CMK (cell line): ENCODE results near the gene BCAS1.

ENCODE experiments used
- DNase-seq: peaks from one replicate; pipeline ENCODE4 v3.0.0-alpha.2; 2010; ENCODE audit warnings: low read depth

Gene BCAS1

DNA sequence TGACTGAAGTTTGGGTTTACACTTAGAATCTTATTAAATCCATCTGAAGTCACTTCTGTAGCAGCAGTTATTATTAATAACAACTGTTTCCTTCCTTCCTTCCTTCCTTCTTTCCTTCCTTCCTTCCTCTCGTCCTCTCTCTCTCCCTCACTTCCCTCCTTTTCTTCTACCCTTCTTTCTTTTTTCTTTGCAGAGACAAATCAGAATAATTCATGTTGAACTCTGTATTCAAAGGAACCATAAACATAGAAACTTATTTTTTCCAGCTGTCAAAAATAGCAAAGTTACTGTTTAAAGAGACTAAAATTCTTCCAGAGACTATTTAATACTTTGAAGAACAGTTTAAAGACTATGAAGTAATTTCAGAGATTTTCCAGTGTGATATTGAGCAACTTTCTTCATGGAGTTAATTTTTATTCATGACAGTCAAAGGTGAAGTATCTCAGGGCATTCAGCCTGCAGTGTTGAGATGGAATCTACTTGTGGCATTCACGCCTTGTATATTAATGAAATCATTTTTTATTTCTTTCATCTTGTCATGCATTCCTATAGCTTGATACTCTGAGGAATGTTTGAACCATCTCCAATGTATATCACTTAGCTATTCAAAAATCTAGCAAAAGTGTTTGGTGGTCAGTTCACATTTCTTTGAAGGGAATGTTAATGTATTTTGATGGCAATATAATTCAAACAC, 109.7 kb downstream of the BCAS1 start:
- no peak for DNase-seq

DNA sequence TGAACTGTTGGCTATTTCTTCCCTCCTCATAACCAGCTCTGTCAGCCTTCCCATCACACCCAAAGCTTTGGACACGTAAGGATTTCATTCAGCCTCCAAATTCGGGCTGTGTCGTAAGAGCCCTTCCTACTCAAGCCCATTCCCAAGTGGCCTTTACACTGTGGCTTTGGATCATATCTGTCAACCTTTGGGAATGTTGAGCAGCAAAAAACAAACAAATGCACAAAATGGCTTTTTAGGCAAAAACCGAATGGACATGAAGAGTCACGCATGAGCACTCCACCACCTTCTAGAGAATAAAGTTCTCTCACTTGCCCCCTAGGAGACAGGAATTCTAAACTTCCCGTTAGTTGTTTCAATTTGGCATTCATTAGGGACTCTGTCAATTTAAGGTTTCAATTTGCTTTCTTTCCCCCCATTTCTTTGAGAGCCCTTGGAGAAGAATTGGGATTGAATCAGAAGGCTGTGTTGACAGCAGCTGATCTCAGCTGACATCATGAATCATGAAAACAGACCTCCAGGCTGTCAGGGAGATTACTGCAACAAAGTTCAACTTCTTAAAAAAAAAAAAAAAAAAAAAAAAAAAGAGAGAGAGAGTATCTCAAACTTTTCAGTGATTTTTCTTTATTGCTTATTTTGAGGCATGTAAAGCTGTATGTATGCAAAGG, 110.3 kb downstream of the BCAS1 start:
- no peak for DNase-seq

DNA sequence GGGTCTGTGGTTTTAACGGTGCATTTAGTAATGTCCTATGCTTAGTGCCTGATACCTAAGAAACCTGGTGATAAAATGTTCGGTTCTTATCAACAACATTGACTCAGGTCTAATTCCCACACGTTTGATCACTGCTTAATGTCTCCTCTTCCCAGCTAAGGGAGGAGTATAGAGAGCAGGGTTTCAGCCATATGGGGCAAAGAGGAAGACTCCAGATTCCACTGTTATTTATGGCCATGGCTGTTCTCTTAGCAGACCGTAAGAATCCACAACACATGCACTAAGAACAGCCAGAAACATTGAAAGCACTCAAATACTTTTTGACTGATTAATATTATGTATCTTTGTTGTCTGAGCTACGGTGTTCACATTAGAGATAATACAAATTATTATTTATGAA, 112.1 kb downstream of the BCAS1 start:
- no peak for DNase-seq

DNA sequence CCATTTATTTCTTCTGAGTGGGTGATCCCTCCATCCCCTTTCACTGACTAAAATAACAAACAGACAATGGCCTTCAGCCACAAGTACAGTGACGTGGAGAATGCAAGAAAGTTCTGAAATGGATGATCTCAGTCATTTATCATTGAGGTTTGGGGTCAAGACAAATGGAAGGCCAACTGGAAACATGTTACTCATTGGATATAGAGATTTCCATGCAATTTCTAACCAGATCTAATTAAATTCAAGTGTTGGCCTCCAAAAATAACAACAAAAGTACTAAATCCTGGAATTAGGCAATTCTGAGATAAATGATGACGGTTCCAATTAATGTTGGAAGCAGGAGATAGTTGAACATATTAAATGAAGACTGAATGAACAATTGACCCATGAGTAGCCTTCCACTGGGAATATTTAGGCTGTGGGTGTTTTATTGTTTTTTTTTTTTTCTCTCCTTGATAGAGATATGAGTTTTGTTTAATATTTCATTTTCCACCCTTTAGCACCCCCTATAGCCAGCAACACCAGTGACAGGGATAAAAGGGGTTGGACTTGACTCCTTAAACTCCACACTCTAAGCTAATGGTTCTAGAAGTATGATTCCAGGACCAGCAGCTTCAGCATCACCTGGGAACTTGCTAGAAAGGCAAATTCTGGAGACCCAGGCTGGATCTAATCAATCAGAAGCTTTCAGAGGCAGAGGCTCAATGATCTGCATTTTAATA, 112.8 kb downstream of the BCAS1 start:
- DNase-seq: no peak

DNA sequence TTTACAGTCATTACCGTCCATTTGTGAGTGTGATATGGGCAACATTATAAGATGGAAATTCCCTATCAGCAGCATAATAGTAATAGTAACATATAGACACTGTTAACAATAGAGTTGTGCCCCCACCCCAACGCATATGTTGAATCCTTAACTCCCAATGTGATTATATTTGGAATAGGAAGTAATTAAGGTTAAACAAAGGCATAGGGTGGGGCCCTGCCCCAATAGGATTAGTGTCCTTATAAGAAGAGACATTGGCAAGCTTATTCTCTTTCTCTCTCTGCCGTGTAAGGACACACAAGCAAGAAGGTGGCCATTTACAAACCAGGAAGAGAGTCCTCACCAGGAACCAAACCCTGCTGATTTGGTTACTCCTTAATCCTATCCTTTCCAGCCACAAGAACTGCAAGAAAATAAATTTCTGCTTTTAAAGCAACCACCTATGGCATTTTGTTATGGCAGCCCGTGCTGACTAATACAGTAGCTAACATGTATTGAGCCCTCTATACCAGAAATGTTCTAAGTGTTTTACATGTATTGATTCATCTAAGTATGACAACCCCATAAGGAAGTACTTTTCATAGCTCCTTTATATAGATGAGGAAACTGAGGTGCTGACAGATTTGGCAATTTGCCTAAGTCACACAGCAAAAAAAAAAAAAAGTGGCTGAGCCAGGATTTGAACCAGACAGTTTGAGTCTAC, 114.2 kb downstream of the BCAS1 start:
- DNase-seq: no peak

DNA sequence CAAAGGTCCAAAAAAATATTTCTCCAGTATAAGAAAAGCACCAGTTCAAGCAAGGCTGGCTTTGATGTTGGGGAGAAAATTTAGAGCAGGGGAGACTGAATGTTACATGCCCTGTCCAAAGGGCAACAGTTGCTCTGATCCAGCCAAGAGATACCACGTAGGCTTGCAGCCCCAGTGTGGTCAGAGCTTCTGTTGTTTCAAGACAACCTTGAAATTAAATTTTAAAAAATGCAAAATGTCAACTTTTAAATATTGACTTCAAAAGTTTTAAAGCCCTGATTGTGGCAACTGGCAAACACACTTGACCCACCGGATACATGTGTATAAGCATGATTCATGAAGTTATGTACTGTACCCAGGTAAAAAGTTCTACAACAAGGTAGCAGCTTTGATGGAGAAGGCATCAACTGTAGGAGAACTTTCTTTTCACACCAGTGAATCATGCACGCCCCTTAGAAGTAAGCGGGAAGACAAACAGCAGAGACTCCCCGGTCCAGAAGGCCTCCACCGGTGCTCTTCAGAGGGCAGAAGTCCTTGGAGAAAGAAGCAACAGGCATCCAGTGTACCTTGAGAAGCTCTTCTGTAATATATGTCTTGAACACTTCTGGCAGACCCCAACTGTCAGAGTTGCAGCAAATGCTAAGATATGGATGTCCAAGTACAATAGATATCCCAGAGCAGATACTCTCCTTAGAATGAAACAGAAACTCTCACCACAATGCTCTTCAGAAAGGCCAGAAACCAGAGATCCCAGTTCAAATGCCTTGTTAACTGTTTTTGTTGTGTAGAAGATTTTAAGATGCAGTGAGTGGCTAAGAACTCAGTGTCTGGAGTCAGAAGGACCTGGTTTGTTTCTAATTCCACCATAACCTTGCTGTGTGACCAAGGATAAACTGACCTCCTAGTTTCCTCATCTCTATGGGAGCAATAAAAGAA, 115.4 kb downstream of the BCAS1 start:
- no peak for DNase-seq

DNA sequence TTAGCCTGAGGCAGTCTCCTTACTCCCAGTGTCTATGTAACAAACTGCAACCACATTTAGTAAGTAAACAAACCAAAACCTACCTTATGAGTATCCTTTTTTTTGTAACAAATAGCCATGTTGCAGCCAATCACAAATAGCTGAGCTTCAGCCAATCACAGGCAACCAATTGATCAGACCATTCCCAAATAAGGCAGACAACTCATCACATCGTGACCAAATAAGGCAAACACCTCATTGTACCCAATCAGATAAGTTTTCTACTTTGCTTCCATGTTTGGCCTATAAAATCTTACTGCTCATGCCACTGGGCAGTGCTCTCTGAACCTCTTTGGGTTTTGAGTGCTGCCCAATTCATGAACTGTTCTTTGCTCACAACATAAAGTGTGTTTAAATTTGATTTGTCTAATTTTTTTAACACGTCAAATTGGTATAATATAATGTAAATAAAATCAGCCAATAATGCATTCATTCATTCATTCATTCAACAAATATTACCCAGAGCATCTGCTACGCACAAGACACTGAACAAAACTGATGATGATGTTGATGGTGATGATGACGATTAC, 117.8 kb downstream of the BCAS1 start:
- DNase-seq: no peak

DNA sequence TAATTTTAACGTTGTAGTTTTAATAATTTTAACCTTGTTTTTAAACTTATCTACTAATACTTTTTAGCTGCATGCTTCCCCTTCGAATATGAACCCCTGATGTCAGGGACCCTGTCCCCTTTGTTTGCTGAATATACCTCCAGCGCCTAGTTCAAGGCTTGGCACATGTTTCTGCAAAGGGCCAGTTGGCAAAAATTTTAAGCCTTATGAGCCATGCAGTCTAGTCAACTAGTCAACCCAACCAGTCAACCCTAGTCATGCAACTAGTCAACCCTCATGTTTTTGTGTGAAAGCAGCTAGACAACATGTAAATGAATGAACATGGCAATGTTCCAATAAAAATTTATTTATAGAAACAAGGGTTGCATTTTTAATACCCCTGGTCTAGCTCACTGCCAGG, 119.8 kb downstream of the BCAS1 start:
- no peak for DNase-seq

DNA sequence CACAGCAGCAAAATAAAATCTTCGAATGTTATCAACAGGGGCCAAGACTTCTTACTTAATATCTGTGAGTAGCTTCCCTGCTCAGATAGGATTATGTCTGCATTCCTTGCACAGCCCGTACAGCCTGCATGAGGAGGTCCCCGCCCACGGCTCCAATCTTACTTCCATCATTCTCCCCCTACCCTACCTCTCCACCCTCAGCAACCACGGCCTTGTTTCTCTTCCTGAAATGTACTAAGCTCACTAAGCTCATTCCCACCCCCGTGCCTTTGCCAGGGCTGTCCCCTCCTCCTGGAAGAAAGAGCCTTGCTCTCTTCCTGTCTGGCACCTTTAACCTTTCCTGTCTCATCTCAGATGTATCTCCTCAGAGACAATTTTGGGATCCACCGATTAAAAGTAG, 120.4 kb downstream of the BCAS1 start:
- no peak for DNase-seq

DNA sequence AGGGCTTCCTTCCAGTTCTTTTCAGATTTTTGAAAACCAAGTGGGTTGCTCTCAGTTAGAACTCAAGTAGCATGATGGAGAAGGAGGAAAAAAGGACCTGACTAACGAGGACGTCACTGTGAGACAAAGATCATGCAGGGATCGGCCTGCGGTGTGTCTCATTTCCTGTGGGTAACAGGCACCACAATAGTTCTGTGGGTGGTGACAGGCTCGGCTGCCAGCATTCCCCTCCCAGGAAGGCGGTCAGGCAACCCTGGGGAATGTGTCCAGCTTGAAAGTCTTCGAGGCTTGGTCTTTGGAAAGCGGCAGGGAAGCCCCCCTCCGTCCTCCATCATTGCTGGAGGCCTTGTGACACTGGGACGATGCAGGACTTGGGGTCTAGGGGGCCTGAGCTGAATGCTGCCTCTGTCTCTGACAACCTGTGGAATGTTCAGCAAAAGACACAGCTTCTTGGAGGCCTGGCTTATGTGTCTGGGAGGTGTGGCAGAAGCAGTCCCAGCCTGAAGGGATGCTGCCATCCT, 121.0 kb downstream of the BCAS1 start:
- no peak for DNase-seq

DNA sequence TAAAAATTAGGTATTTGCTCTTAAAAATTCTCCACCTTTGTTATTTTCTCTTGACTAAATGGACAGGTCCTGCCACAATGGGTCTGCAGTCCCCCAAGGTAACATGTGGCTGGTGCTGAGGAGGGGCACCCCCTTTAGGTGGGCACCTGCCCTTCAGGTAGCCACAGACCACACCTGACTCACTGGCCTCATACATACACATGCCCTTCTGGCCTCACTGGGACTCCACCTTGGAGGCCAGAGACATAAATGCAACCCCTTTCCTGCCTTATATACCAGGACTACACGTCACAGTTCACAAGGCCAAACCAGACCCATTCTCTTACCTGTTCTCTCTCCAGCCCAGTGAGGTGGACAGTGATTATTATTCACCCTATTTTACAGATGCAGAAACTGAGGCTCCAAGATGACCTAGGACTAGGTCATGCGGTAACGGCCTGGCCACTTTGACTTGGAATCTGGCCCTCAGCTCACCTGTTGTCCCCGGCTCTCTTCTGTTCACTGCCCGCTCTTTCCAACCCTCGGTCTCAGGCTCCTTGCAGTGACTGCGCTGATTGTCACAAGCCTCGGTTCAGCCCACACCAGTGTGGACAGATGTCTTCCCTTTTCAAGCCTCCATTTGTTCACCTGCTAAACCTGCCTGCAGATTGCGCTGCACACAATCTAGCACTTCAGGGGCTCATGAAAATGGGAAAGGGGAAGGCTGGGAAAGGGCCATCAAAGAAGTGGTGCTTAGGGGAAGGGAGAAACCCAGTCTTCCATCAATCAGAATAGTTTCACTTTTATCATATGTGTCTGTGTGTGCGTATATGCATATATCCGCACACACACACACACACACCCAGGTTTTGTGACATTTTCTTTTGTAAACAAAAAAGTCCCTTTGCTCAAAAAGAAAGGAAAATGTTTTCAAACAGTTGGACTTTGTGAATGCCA, 121.7 kb downstream of the BCAS1 start:
- DNase-seq: no peak

DNA sequence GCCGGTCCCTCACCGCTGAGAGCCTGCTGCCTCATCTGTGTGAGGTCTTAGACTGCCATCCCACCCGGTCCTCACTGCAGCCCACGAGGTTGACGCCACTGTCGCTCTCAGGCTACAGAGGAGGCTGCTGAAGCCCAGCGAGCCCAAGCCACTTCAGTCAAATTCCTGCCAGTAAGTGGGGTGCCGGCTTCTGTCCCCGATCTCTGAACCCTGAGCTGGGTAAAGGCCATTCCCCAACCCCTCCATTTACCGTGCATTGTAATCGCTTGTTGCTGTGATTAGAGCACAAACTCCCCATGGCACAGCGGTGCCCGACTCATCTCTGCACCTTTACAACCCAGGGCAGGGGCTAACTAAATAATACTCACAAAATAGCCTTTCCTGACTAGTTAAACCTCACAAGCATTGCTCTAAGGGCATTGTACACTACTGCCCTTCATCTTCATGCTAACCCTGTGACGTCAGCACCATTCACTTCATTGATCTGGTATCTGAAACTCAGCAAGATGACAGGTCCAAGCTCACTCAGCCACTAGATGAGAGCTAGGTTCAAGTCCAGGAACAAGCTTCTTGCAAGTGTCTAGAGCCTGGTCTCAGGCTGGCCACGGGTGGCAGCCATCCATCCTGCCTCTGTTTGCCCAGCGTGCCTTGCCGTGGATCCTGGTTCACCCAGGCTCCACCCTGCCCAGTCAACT, 122.7 kb downstream of the BCAS1 start:
- no peak for DNase-seq

DNA sequence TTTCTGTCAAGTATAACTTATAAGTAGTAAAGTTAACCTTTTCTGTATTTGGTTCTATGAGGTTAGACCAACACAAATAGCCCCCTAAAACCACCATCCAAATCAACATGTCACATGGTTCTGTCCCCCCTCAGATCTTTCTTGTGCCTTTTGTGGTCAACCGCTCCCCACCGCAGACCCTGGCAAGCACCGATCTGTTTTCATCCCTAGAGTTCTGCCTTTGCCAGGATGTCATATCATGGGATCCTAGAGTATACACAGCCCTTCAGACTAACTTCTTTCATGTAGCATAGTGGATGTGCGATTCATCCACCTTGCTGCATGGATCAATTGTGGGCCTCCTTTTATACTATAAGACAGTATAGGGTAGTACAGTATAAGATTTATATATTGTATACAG, 124.3 kb downstream of the BCAS1 start:
- no peak for DNase-seq

DNA sequence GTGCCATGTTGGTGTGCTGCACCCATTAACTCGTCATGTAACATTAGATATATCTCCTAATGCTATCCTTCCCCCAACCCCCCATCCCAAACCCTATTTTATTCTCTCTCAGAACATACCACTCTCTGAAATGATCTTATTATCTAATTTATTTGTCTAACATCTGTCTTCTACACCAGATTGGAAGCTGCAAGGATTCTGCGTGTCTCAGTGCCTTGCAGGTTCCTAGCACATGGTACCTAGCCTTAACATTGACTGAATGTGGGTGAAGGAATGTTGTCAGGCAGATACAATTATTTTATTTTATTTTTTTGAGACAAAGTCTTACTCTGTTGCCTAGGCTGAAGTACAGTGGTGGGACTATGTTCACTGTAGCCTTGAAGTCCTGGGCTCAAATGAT, 124.9 kb downstream of the BCAS1 start:
- DNase-seq: no peak

DNA sequence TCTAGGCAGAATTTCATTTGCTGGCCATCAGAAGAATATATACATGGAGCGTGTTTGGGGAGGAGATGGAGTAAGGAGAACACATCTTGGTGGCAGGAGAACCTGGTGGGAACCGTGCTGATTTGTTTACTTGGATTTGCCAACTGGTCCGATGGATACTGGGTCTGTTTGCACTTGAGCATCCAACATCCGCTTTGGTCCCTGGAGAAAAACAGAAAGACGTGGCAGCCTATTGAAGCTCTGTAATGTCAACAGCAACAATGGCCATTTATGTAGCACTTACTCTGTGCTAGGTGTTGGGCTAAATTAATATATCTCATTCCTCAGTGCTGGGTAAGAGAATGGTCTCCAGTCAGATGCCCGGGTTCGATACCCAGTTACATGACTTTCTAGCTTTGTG, 125.6 kb downstream of the BCAS1 start:
- no peak for DNase-seq

DNA sequence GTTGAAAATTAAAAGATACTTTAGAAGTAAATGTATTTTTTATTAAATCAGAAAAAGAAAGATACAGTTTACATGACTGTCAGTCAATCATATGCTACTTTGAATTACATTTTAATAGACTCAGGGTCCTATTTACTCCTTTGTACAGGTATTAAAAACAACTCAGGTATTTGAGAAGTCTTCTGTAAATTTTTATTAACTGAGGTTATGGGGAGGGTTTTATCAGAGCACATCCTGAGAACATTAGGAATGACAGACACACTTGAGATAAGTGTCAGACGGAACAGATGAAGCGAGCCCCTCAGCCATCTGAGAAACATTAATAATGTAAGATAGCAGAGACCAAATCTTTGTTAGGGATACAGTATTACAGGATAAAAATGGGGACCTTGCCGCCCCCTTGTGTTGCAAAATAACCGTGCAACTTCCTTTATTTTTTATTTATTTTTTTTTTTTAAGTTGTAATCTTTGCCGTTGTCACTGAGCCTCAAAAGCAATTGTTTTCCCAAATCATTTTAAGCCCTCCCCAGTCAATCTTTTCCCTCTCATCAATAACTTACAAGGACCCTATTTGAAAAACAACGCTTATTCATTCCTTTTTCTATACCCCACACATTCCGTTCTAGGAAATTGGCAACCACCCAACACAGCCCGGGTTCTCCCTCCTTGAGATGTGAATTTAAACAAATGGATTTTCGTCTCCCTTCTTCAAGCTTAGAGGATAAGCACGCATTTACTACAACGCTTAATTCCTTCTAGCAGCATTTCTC, 126.7 kb downstream of the BCAS1 start:
- DNase-seq: no peak

DNA sequence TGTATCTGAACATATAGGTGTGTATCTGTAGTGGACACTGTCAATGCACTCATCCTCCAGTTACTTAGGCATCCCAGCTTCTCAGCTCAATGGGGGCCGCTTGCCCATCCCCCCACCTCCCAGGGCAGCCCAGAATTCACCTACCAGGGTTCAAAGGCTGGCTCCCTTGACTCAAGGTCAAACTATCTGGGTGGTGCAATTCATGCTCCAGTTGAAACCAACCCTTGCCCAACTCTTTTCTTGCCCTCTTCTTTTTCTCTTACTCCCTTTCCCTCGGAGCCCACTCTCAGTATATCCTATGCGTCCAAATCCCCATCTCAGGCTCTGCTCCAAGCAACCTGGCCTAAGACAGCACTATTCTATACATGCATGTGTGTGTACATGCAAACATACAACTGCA, 127.4 kb downstream of the BCAS1 start:
- no peak for DNase-seq

DNA sequence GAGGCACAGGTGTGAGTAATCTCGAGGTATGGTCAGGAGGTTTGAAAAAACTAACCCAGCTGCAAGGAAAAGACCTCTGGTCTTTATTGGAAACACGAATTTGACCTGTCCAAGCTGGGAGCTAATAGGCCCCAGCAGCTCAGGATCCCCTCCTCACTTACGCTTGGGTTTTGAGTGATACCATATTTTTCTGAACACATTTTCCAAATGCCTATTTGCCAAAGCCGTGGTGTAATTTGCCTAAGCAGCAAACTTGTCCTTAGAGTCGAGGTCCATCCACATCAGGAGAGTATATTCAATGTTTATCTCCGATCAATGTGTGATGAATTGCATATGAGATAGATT, 128.0 kb downstream of the BCAS1 start:
- DNase-seq: no peak
